ENCODE results near the gene LARP7.
"Not testable (repeated sequence)": the region's sequence is repeated elsewhere in the genome, so short reads cannot be mapped to it uniquely, and the experiment has no call there.

The LARP7 gene

GRCh38 chr4:112651641-112652040 lies 14.7 kb downstream of the LARP7 start:
- no peak for DNase-seq

- DNase-seq = no peak
Observed at GRCh38 chr4:112652216-112652615, 15.3 kb downstream of the LARP7 start.

GRCh38 chr4:112655270-112655669 lies 18.3 kb downstream of the LARP7 start:
- DNase-seq = no peak

GRCh38 chr4:112656115-112656514 lies 19.2 kb downstream of the LARP7 start:
- DNase-seq = not testable (repeated sequence)

- no peak for DNase-seq
Observed at GRCh38 chr4:112664611-112665010, 27.7 kb downstream of the LARP7 start.

- DNase-seq = no peak
Observed at GRCh38 chr4:112668131-112668530, 31.2 kb downstream of the LARP7 start.

- no peak for DNase-seq
Observed at GRCh38 chr4:112673076-112673475, 36.1 kb downstream of the LARP7 start.

- DNase-seq = no peak
Observed at GRCh38 chr4:112673686-112674085, 36.7 kb downstream of the LARP7 start.

GRCh38 chr4:112674376-112674775 lies 37.4 kb downstream of the LARP7 start:
- DNase-seq = no peak

- DNase-seq = no peak
Observed at GRCh38 chr4:112677519-112678091, 40.7 kb downstream of the LARP7 start.

GRCh38 chr4:112680996-112681395 lies 44.1 kb downstream of the LARP7 start:
- DNase-seq = no peak

- DNase-seq = no peak
Observed at GRCh38 chr4:112693507-112693906, 56.6 kb downstream of the LARP7 start.

- no peak for DNase-seq
Observed at GRCh38 chr4:112700679-112701078, 63.7 kb downstream of the LARP7 start.

- DNase-seq = no peak
Observed at GRCh38 chr4:112702892-112703291, 65.9 kb downstream of the LARP7 start.

GRCh38 chr4:112704322-112704721 lies 67.4 kb downstream of the LARP7 start:
- no peak for DNase-seq

- DNase-seq = no peak
Observed at GRCh38 chr4:112704991-112705845, 68.3 kb downstream of the LARP7 start.

- not testable (repeated sequence) for DNase-seq
Observed at GRCh38 chr4:112705891-112706839, 69.2 kb downstream of the LARP7 start.

GRCh38 chr4:112706840-112707207 lies 69.9 kb downstream of the LARP7 start:
- DNase-seq = no peak

Measured in stimulated activated CD4-positive, alpha-beta T cell treated with anti-CD3 and anti-CD28 coated beads, Interleukin-4, amount 100 ng/mL, for 24 hours (primary cell).